Mesenchymal stem cell (in vitro differentiated cells and primary cell): ENCODE data around the gene FANCD2.

Source experiments
- DNase-seq: peaks from one replicate; pipeline ENCODE4 v3.0.0-alpha.2; 2013
- H2AFZ ChIP-seq: one replicate; pipeline ENCODE4 v1.6.1; 2013; ENCODE audit warnings: low read depth, mild to moderate bottlenecking, control low read depth, inconsistent platforms, low read length, moderate library complexity
- H2AK5ac ChIP-seq: 2 replicates; pipeline ENCODE4 v1.6.1; 2013; ENCODE audit warnings: low read length, moderate library complexity, mild to moderate bottlenecking, inconsistent platforms; ENCODE audit not compliant: severe bottlenecking
- H2BK120ac ChIP-seq: one replicate; pipeline ENCODE4 v1.6.1; 2013; ENCODE audit warnings: low read depth, mild to moderate bottlenecking, inconsistent platforms, low read length, moderate library complexity
- H2BK12ac ChIP-seq, 2 experiments: one replicate each; pipeline ENCODE4 v1.6.1; 2013; ENCODE audit warnings: inconsistent platforms in 2 of 2, low read length in 2 of 2, mild to moderate bottlenecking in 2 of 2, moderate library complexity in 2 of 2, control low read depth in 1 of 2
- H2BK15ac ChIP-seq: one replicate; pipeline ENCODE4 v1.6.1; 2013; ENCODE audit warnings: mild to moderate bottlenecking, low read depth, inconsistent platforms; ENCODE audit not compliant: poor library complexity, severe bottlenecking
- H2BK5ac ChIP-seq: 2 replicates; pipeline ENCODE4 v1.6.1; 2013; ENCODE audit warnings: low read depth, mild to moderate bottlenecking, low read length, control low read depth, inconsistent platforms; ENCODE audit not compliant: poor library complexity, severe bottlenecking
- H3K14ac ChIP-seq, 2 experiments: one replicate each; pipeline ENCODE4 v1.6.1; 2013; ENCODE audit warnings: inconsistent platforms in 2 of 2, low read length in 2 of 2, control low read depth in 1 of 2, mild to moderate bottlenecking in 1 of 2, moderate library complexity in 1 of 2
- H3K18ac ChIP-seq, 2 experiments: one replicate each; pipeline ENCODE4 v1.6.1; 2013; ENCODE audit warnings: inconsistent platforms in 2 of 2, low read length in 2 of 2, control low read depth in 1 of 2, low read depth in 1 of 2, mild to moderate bottlenecking in 1 of 2
- H3K23ac ChIP-seq, 2 experiments: one replicate each; pipeline ENCODE4 v1.6.1; 2013; ENCODE audit warnings: inconsistent platforms in 2 of 2, low read length in 2 of 2, mild to moderate bottlenecking in 2 of 2, moderate library complexity in 2 of 2, control low read depth in 1 of 2
- H3K27ac ChIP-seq: 2 replicates; pipeline ENCODE4 v1.5.1; 2013; ENCODE audit warnings: mild to moderate bottlenecking, moderate library complexity, low read length, control low read depth, inconsistent platforms; ENCODE audit not compliant: poor library complexity, severe bottlenecking
- H3K27me3 ChIP-seq, 2 experiments: 2 replicates each; pipeline versions ENCODE4 v1.6.1 to v1.7.0; 2013; ENCODE audit warnings: low read length in 2 of 2, mild to moderate bottlenecking in 2 of 2, moderate library complexity in 2 of 2, control low read depth in 1 of 2, inconsistent platforms in 1 of 2; ENCODE audit not compliant: control insufficient read depth in 1 of 2, insufficient read depth in 1 of 2
- H3K36me3 ChIP-seq, 2 experiments: 2 replicates each; pipeline versions ENCODE4 v1.6.1 to v1.7.0; 2013; ENCODE audit warnings: low read length in 2 of 2, control low read depth in 1 of 2, inconsistent platforms in 1 of 2, low read depth in 1 of 2, mild to moderate bottlenecking in 1 of 2; ENCODE audit not compliant: insufficient read depth in 2 of 2, control insufficient read depth in 1 of 2
- H3K4ac ChIP-seq, 2 experiments: one replicate each; pipeline ENCODE4 v1.6.1; 2013; ENCODE audit warnings: inconsistent platforms in 2 of 2, low read length in 2 of 2, mild to moderate bottlenecking in 2 of 2, moderate library complexity in 2 of 2, control low read depth in 1 of 2, low read depth in 1 of 2
- H3K4me1 ChIP-seq: 2 replicates; pipeline ENCODE4 v1.6.1; 2013; ENCODE audit warnings: low read depth, low read length, control low read depth; ENCODE audit not compliant: control insufficient read depth, insufficient read depth
- H3K4me2 ChIP-seq: 2 replicates; pipeline ENCODE4 v1.6.1; 2013; ENCODE audit warnings: low read length, mild to moderate bottlenecking, inconsistent platforms; ENCODE audit not compliant: poor library complexity, severe bottlenecking
- H3K4me3 ChIP-seq, 2 experiments: 2 replicates each; pipeline versions ENCODE4 v1.5.1 to v1.7.0; 2013; ENCODE audit warnings: low read length in 2 of 2, mild to moderate bottlenecking in 2 of 2, control low read depth in 1 of 2, low read depth in 1 of 2; ENCODE audit not compliant: insufficient read depth in 1 of 2
- H3K79me1 ChIP-seq: replicated peaks from 2 replicates; pipeline ENCODE4 v1.6.1; 2013; ENCODE audit warnings: mild to moderate bottlenecking, control low read depth, low read length, inconsistent platforms; ENCODE audit not compliant: poor library complexity, severe bottlenecking
- H3K9ac ChIP-seq: 2 replicates; pipeline ENCODE4 v1.7.0; 2013; ENCODE audit warnings: mild to moderate bottlenecking, low read length, moderate library complexity
- H3K9me3 ChIP-seq: 2 replicates; pipeline ENCODE4 v1.7.0; 2013; ENCODE audit warnings: mild to moderate bottlenecking, low read length; ENCODE audit not compliant: control insufficient read depth
- H4K8ac ChIP-seq: one replicate; pipeline ENCODE4 v1.6.1; 2013; ENCODE audit warnings: inconsistent platforms, mild to moderate bottlenecking, low read length, moderate library complexity
- H4K91ac ChIP-seq: one replicate; pipeline ENCODE4 v1.6.1; 2013; ENCODE audit warnings: mild to moderate bottlenecking, low read length, inconsistent platforms
- WGBS: methylation state at CpG from one replicate; pipeline ENCODE4 v1.1.7; 2013; ENCODE audit warnings: mixed read lengths; 5-methylcytosine and 5-hydroxymethylcytosine counted together

FANCD2 gene

GRCh38 chr3:10093678-10094077 lies 67.4 kb downstream of the FANCD2 start:
- Histone ChIP-seq H3K4me1 (no peaks in the 10 kb centered on the region), H3K4ac (no peak overlapping the region), H2BK5ac (no peak overlapping the region), H2BK120ac (no peak overlapping the region), H3K79me1 (no peaks in the 10 kb centered on the region), H2BK12ac (no peak overlapping the region), H2AK5ac (no peak overlapping the region), H2AFZ (no peak overlapping the region), H3K36me3 (peaks cover 0 to 10% of the 10 kb centered on the region in 2 experiments), H3K9me3 (no peaks in the 10 kb centered on the region), H3K9ac (no peak overlapping the region), H4K91ac (no peak overlapping the region), H3K4me2 (no peak overlapping the region), H2BK15ac (no peak overlapping the region), H3K18ac (no peak overlapping the region), H3K14ac (no peak overlapping the region), H3K23ac (no peak overlapping the region), H3K4me3 (no peak overlapping the region), H4K8ac (no peak overlapping the region), H3K27ac (no peak overlapping the region), H3K27me3 (no peaks in the 10 kb centered on the region)
- WGBS: no CpG with 5 or more reads among the region's 3 CpGs
- DNase-seq: no peak

GRCh38 chr3:10099041-10099440 lies 72.8 kb downstream of the FANCD2 start:
- no peak overlapping the region for H3K4me2 ChIP-seq
- H3K23ac ChIP-seq: no peak overlapping the region
- H3K4me3 ChIP-seq: no peak overlapping the region
- peaks cover 0 to 2% of the 10 kb centered on the region in 2 experiments for H3K36me3 ChIP-seq
- no peak overlapping the region for H2BK5ac ChIP-seq
- no peaks in the 10 kb centered on the region for H3K79me1 ChIP-seq
- H3K4ac ChIP-seq: no peak overlapping the region
- H2AK5ac ChIP-seq: no peak overlapping the region
- H3K4me1 ChIP-seq: peaks cover 2% of the 10 kb centered on the region
- no peak overlapping the region for H2AFZ ChIP-seq
- H3K9me3 ChIP-seq: no peaks in the 10 kb centered on the region
- 100% methylated on average over 4 of the region's 5 CpGs for WGBS
- H3K27ac ChIP-seq: no peak overlapping the region
- H4K91ac ChIP-seq: no peak overlapping the region
- H3K27me3 ChIP-seq: no peaks in the 10 kb centered on the region
- no peak for DNase-seq
- H3K18ac ChIP-seq: no peak overlapping the region
- no peak overlapping the region for H4K8ac ChIP-seq
- H3K14ac ChIP-seq: no peak overlapping the region
- no peak overlapping the region for H2BK120ac ChIP-seq
- H2BK15ac ChIP-seq: no peak overlapping the region
- no peak overlapping the region for H2BK12ac ChIP-seq
- no peak overlapping the region for H3K9ac ChIP-seq

- H2AK5ac ChIP-seq: no peak overlapping the region
- no peak overlapping the region for H2BK15ac ChIP-seq
- no peak overlapping the region for H3K27ac ChIP-seq
- no peak overlapping the region for H3K9ac ChIP-seq
- H3K14ac ChIP-seq: no peak overlapping the region
- H3K4ac ChIP-seq: no peak overlapping the region
- no peak for DNase-seq
- no peak overlapping the region for H4K8ac ChIP-seq
- no peaks in the 10 kb centered on the region for H3K27me3 ChIP-seq
- H3K18ac ChIP-seq: no peak overlapping the region
- WGBS: 88% methylated on average over 1 of the region's 2 CpGs
- no peaks in the 10 kb centered on the region for H3K9me3 ChIP-seq
- no peak overlapping the region for H3K4me2 ChIP-seq
- no peak overlapping the region for H4K91ac ChIP-seq
- H2BK12ac ChIP-seq: no peak overlapping the region
- no peak overlapping the region for H2BK120ac ChIP-seq
- no peak overlapping the region for H2BK5ac ChIP-seq
- no peaks in the 10 kb centered on the region for H3K79me1 ChIP-seq
- H3K4me1 ChIP-seq: no peaks in the 10 kb centered on the region
- no peaks in the 10 kb centered on the region for H3K36me3 ChIP-seq
- H3K4me3 ChIP-seq: no peak overlapping the region
- no peak overlapping the region for H2AFZ ChIP-seq
- H3K23ac ChIP-seq: no peak overlapping the region
Observed at GRCh38 chr3:10106919-10107318, 80.7 kb downstream of the FANCD2 start.

- Histone ChIP-seq H3K14ac (no peak within 1 kb of the TSS), H3K9me3 (no peaks in the 10 kb centered on the region), H2BK5ac (no peak within 1 kb of the TSS), H3K18ac (no peak within 1 kb of the TSS), H4K91ac (no peak within 1 kb of the TSS), H2AK5ac (no peak within 1 kb of the TSS), H2AFZ (no peak within 1 kb of the TSS), H3K4me1 (no peaks in the 10 kb centered on the region), H3K4me2 (no peak within 1 kb of the TSS), H2BK15ac (no peak within 1 kb of the TSS), H2BK120ac (no peak within 1 kb of the TSS), H4K8ac (no peak within 1 kb of the TSS), H3K9ac (no peak within 1 kb of the TSS), H3K27me3 (no peaks in the 10 kb centered on the region), H3K4ac (no peak within 1 kb of the TSS), H3K4me3 (no peak within 1 kb of the TSS), H3K23ac (no peak within 1 kb of the TSS), H2BK12ac (no peak within 1 kb of the TSS), H3K27ac (no peak within 1 kb of the TSS), H3K79me1 (no peaks in the 10 kb centered on the region), H3K36me3 (no peaks in the 10 kb centered on the region)
- WGBS: 97% methylated on average over 28 of the region's 28 CpGs
- DNase-seq: no peak
Observed at GRCh38 chr3:10108091-10108490, 81.9 kb downstream of the FANCD2 start, which contains the start of gene FANCD2OS. Gene FANCD2OS (minus strand): TSS chr3:10108255. CDS start chr3:10104774, 3,481 bp downstream.
